ENCODE data around the gene ZNF280D.

Gene ZNF280D

DNA sequence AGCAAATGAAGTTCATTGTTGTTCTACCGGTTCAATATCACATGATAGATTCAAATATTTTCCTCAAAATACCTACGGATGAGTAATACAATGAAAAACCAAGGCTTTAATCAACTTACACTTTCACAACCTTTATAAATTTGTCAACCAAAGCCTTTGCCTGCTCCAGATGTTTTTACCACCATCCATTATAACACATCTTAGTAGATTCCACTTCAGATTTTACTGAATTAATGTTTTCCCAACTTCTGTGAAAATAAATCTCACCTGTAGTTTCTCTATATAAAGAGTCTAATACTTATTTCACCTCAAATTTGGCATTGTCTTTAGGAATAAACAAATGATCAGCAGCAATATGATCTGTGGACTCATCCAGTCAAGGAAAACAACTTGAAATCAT lies 131.1 kb downstream of the ZNF280D start:
- POLR2A ChIA-PET = no interaction called here
- TF ChIP-seq, protein P1, sequence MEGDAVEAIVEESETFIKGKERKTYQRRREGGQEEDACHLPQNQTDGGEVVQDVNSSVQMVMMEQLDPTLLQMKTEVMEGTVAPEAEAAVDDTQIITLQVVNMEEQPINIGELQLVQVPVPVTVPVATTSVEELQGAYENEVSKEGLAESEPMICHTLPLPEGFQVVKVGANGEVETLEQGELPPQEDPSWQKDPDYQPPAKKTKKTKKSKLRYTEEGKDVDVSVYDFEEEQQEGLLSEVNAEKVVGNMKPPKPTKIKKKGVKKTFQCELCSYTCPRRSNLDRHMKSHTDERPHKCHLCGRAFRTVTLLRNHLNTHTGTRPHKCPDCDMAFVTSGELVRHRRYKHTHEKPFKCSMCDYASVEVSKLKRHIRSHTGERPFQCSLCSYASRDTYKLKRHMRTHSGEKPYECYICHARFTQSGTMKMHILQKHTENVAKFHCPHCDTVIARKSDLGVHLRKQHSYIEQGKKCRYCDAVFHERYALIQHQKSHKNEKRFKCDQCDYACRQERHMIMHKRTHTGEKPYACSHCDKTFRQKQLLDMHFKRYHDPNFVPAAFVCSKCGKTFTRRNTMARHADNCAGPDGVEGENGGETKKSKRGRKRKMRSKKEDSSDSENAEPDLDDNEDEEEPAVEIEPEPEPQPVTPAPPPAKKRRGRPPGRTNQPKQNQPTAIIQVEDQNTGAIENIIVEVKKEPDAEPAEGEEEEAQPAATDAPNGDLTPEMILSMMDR (IDR thresholded peaks at IDR 0.05; ENCODE audit: control extremely low read depth, extremely low read depth, low read depth, missing control alignments) = no peak
- DNase-seq (ENCODE audit: extremely low spot score) = no peak
- CTCF ChIA-PET = no interaction called here

DNA sequence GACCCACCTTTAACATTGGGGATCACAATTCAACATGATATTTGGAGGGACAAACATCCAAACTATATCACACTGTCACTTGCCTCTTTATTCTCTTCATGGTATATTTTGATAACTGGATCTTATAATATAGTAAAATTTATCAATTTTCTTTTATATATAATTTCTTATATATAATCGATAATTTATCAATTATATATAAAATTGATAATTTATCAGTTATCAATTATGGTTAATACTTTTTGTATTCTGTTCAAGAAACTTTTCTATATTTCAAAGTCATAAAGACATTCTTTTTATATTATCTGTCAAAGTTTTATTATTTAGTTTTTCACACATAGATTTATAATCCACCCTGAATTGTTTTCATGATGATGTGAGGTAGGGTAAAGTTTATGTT lies 132.9 kb downstream of the ZNF280D start:
- TF ChIP-seq, protein P1 (IDR thresholded peaks at IDR 0.05; ENCODE audit: control extremely low read depth, extremely low read depth, low read depth, missing control alignments) = no peak
- ChIA-PET CTCF (no interaction called here), POLR2A (no interaction called here)
- no peak for DNase-seq (ENCODE audit: extremely low spot score)

DNA sequence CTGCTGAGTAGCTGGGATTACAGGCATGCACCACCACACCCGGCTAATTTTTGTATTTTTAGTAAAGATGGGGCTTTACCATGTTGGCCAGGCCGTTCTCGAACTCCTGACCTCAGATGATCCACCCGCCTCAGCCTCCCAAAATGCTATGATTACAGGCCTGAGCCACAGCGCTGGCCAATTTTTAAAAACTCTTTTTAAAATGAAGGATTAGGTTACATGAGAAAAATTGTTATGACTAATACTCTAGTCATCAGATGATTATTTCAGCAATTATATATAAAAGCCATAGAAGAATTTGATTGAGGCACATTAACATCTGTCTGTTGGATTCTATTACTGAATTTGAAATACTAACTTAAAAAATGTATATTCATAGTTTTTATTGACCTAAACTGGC lies 134.3 kb downstream of the ZNF280D start:
- TF ChIP-seq, protein P1 (IDR thresholded peaks at IDR 0.05; ENCODE audit: control extremely low read depth, extremely low read depth, low read depth, missing control alignments) = no peak
- POLR2A ChIA-PET = no interaction called here
- CTCF ChIA-PET = no interaction called here
- DNase-seq (ENCODE audit: extremely low spot score) = no peak

DNA sequence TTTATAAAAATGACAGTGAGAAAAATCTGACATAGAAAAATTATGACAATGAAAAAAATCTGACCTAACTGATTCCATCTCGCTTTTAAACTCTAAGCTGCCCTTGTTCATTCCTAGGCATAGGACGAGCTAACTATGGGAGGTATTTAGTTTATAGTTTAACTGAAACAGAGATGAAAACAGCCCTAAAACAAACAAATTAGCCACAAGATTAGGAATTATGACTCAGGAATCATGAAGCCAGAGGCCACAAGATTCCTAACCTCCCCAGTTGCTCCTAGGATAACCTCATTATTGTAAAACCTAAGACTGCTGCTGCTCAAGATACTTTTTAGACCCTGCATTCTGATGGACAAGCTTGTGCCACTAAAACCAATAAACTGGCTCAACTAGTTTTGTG lies 145.6 kb downstream of the ZNF280D start:
- POLR2A ChIA-PET = no interaction called here
- DNase-seq (ENCODE audit: extremely low spot score) = no peak
- CTCF ChIA-PET = no interaction called here
- TF ChIP-seq, protein P1 (IDR thresholded peaks at IDR 0.05; ENCODE audit: control extremely low read depth, extremely low read depth, low read depth, missing control alignments) = no peak

DNA sequence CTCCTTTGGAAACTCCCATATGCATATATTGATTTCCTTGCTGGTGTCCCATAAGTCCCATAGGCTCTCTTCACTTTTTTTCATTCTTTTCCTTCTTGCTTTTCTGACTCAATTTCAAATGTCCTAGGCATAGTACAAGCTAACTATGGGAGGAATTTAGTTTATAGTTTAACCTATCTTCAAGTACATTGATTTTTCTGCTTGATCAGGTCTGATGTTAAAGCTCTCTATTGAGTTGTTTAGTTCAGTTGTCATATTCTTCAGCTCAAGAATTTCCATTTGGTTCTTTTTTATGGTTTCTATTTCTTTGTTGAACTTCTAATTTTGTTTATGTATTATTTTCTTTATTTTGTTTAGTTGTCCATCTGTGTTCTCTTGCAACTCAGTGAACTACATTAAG lies 147.1 kb downstream of the ZNF280D start:
- TF ChIP-seq, protein P1 (IDR thresholded peaks at IDR 0.05; ENCODE audit: control extremely low read depth, extremely low read depth, low read depth, missing control alignments) = no peak
- ChIA-PET POLR2A (no interaction called here), CTCF (no interaction called here)
- no peak for DNase-seq (ENCODE audit: extremely low spot score)

DNA sequence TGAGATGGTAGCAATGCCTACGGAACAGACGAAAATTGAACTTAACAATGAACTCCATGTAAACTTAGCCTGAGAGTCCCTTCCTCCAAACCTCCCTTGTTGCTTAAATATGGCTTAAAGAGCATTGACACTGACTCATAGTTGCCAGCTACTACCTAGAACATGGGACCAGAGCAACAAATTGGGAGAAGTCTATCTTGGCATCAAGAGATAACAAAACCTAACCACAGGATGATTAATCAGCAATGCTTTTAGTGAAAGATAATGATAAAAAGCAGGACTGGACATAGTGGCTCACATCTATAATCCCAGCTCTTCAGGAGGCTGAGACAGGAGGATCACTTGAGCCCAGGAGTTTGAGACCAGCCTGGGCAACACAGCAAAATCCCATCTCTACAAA lies 150.5 kb downstream of the ZNF280D start:
- ChIA-PET POLR2A (no interaction called here), CTCF (interaction anchor here (1.3 kb wide), 1 partner anchor 13 kb away, joined by 3 read pairs; no protein-coding TSS in a partner anchor)
- no peak for DNase-seq (ENCODE audit: extremely low spot score)
- TF ChIP-seq, protein P1 (IDR thresholded peaks at IDR 0.05; ENCODE audit: control extremely low read depth, extremely low read depth, low read depth, missing control alignments) = no peak

Measured in GM10248 (cell line).